Osteocyte (in vitro differentiated cells): ENCODE results near the gene ATXN7L3. TPM values are rescaled to one million over a fixed set of nuclear protein-coding genes. Genes with fewer than 3 reads are reported as not detected.

Experiments used
- DNase-seq: peaks from one replicate; pipeline ENCODE4 v3.0.0; 2021; ENCODE audit warnings: mixed read lengths; ENCODE audit not compliant: unreplicated experiment; ENCODE audit errors: extremely low spot score
- H3K27ac Mint-ChIP-seq: one replicate; pipeline ENCODE4 v1.8.0; 2021; ENCODE audit warnings: mild to moderate bottlenecking, mixed read lengths; ENCODE audit not compliant: unreplicated experiment
- H3K27me3 Mint-ChIP-seq: one replicate; pipeline ENCODE4 v1.8.0; 2021; ENCODE audit warnings: mixed read lengths; ENCODE audit not compliant: unreplicated experiment
- H3K36me3 Mint-ChIP-seq: one replicate; pipeline ENCODE4 v1.8.0; 2021; ENCODE audit warnings: mixed read lengths; ENCODE audit not compliant: unreplicated experiment
- H3K4me1 Mint-ChIP-seq: one replicate; pipeline ENCODE4 v1.8.0; 2021; ENCODE audit warnings: mixed read lengths; ENCODE audit not compliant: unreplicated experiment
- H3K4me3 Mint-ChIP-seq: one replicate; pipeline ENCODE4 v1.8.0; 2021; ENCODE audit warnings: mild to moderate bottlenecking, moderate library complexity, mixed read lengths; ENCODE audit not compliant: unreplicated experiment
- H3K9me3 Mint-ChIP-seq: one replicate; pipeline ENCODE4 v1.8.0; 2021; ENCODE audit warnings: mixed read lengths; ENCODE audit not compliant: unreplicated experiment
- CTCF ChIP-seq: fragments of 200-600 bp; sonication (generic); IDR thresholded peaks from 2 replicates; pipeline ENCODE4 v1.5.0; 2021; ENCODE audit warnings: antibody characterized with exemption, mild to moderate bottlenecking, moderate library complexity
- total RNA-seq: library from RNA; stranded (reverse); gene quantifications from 2 replicates; pipeline ENCODE4 v1.2.1, GENCODE V29; 2021

ATXN7L3 gene
- total RNA-seq, 1 donor from 2014 or later = 89.0 TPM

GRCh38 chr17:44236444-44236991 is 36.8 kb upstream of the ATXN7L3 start:
- Mint-ChIP-seq H3K9me3 (no peaks in the 10 kb centered on the region), H3K4me1 (peaks cover 11% of the 10 kb centered on the region), H3K27me3 (no peaks in the 10 kb centered on the region), H3K36me3 (no peaks in the 10 kb centered on the region), H3K4me3 (no peak overlapping the region), H3K27ac (no peak overlapping the region)
- no peak for TF ChIP-seq CTCF
- no peak for DNase-seq

- H3K4me1 Mint-ChIP-seq = peaks cover 11% of the 10 kb centered on the region
- no peak for TF ChIP-seq CTCF
- DNase-seq = no peak
- H3K4me3 Mint-ChIP-seq = no peak overlapping the region
- H3K36me3 Mint-ChIP-seq = no peaks in the 10 kb centered on the region
- H3K27ac Mint-ChIP-seq = no peak overlapping the region
- no peaks in the 10 kb centered on the region for H3K27me3 Mint-ChIP-seq
- no peaks in the 10 kb centered on the region for H3K9me3 Mint-ChIP-seq
Measured at GRCh38 chr17:44235583-44235936, 35.9 kb upstream of the ATXN7L3 start.

- Mint-ChIP-seq H3K4me3 (no peak overlapping the region), H3K36me3 (no peaks in the 10 kb centered on the region)
- no peak for TF ChIP-seq CTCF
Measured at GRCh38 chr17:44233582-44233981, 33.9 kb upstream of the ATXN7L3 start.

GRCh38 chr17:44232061-44232460 is 32.4 kb upstream of the ATXN7L3 start:
- Mint-ChIP-seq H3K36me3 (no peaks in the 10 kb centered on the region), H3K4me3 (no peak overlapping the region)
- no peak for TF ChIP-seq CTCF

More at GRCh38 chr17:44233582-44233981, 33.9 kb upstream of the ATXN7L3 start:
- DNase-seq = no peak
- Mint-ChIP-seq H3K27me3 (no peaks in the 10 kb centered on the region), H3K27ac (no peak overlapping the region), H3K9me3 (no peaks in the 10 kb centered on the region), H3K4me1 (peaks cover 11% of the 10 kb centered on the region)

GRCh38 chr17:44230140-44230539 is 30.5 kb upstream of the ATXN7L3 start:
- Mint-ChIP-seq H3K36me3 (no peaks in the 10 kb centered on the region), H3K27me3 (no peaks in the 10 kb centered on the region), H3K9me3 (no peaks in the 10 kb centered on the region), H3K4me1 (peaks cover 6% of the 10 kb centered on the region), H3K27ac (no peak overlapping the region), H3K4me3 (no peak overlapping the region)
- DNase-seq = no peak
- TF ChIP-seq CTCF = no peak

More at GRCh38 chr17:44232061-44232460, 32.4 kb upstream of the ATXN7L3 start:
- Mint-ChIP-seq H3K4me1 (peaks cover 11% of the 10 kb centered on the region), H3K27me3 (no peaks in the 10 kb centered on the region), H3K9me3 (no peaks in the 10 kb centered on the region), H3K27ac (no peak overlapping the region)
- DNase-seq = no peak
